Measurements from ENCODE around the gene U2SURP.

- TF ChIP-seq, protein P1, sequence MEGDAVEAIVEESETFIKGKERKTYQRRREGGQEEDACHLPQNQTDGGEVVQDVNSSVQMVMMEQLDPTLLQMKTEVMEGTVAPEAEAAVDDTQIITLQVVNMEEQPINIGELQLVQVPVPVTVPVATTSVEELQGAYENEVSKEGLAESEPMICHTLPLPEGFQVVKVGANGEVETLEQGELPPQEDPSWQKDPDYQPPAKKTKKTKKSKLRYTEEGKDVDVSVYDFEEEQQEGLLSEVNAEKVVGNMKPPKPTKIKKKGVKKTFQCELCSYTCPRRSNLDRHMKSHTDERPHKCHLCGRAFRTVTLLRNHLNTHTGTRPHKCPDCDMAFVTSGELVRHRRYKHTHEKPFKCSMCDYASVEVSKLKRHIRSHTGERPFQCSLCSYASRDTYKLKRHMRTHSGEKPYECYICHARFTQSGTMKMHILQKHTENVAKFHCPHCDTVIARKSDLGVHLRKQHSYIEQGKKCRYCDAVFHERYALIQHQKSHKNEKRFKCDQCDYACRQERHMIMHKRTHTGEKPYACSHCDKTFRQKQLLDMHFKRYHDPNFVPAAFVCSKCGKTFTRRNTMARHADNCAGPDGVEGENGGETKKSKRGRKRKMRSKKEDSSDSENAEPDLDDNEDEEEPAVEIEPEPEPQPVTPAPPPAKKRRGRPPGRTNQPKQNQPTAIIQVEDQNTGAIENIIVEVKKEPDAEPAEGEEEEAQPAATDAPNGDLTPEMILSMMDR (IDR thresholded peaks at IDR 0.05), result no peak
- TF ChIP-seq EZH2 (IDR thresholded peaks at IDR 0.05), result no peak
Measured at GRCh38 chr3:142977399-142977728, 24.0 kb upstream of the U2SURP start.
